ENCODE measurements around the gene PAPLN.
"Not testable (repeated sequence)": the region's sequence is repeated elsewhere in the genome, so short reads cannot be mapped to it uniquely, and the experiment has no call there.

PAPLN gene

GRCh38 chr14:73305499-73305898 lies 68.2 kb downstream of the PAPLN start:
- DNase-seq, result no peak

DNA sequence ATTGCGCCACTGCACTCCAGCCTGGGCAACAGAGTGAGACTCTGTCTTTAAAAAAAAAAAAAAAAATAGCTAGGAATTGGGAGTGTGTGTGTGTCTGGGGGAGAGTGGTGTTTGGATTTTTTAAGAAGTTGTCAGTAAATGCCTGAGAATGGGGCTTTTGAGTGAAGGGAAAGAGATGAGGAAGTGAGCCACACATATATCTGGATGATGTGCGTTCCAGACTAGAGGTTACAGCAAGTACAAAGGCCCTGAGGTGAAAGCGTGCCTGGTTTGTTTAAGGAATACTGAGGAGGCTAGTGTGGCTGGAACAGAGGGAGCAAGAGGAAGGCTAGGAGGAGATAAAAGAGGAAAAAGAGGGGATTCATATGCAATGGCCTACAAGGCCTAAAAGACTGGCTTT lies 70.0 kb downstream of the PAPLN start:
- no peak for DNase-seq

DNA sequence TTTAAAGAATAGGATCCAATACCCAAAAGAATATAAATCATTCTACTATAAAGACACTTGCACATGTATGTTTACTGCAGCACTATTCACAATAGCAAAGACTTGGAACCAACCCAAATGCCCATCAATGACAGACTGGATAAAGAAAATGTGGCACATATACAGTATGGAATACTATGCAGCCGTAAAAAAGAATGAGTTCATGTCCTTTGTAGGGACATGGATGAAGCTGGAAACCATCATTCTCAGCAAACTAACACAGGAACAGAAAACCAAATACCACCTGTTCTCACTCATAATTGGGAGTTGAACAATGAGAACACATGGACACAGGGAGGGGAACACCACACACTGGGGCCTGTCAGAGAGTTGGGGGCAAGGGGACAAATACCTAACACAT lies 71.9 kb downstream of the PAPLN start:
- not testable (repeated sequence) for DNase-seq

DNA sequence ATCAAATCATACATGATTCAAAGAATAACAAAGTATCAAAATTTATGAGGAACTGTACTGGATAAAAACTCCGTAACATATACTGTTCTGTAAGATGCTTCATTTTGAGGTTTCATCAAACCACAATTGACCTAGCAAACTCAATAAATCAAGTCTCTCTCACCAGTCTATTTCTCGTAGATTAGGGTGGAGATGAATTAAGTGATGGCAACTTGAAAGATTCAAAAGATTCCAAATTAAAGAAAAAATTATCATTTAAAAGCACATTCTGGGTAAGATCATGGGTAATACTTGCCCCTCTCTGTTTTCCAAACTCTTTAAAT lies 74.4 kb downstream of the PAPLN start:
- DNase-seq, result no peak

DNA sequence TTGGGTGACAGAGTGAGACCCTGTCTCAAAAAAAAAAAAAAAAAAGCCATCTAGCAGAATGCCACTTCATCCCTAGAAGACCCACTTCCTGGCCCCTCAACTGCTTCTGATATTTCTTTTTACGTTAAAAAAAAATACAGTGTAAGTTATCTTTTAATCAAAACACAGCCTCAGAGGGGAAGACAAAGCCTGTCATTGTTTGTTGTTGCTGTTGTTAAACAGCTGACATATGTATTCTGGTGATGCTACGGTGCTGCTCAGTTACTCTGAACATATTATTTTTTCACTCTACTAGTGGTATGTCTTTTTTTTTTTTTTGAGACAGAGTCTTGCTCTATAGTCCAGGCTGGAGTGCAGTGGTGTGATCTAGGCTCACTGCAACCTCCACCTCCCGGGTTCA lies 75.4 kb downstream of the PAPLN start:
- DNase-seq, result no peak

DNA sequence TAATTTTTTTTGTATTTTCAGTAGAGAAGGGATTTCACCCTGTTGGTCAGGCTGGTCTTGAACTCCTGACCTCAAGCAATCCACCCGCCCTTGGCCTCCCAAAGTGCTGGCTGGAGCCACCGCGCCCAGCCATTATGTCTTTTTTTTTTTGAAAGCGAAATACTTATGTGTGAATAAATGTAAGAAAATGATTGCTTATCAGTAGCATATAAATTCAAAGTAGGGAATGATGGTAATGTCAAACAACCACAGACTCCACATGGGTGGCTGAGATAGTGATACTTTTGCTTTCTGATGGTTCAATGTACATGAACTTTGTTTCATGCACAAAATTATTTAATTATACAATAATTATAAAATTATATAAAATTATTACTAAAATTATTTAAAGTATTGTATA lies 75.8 kb downstream of the PAPLN start:
- no peak for DNase-seq

DNA sequence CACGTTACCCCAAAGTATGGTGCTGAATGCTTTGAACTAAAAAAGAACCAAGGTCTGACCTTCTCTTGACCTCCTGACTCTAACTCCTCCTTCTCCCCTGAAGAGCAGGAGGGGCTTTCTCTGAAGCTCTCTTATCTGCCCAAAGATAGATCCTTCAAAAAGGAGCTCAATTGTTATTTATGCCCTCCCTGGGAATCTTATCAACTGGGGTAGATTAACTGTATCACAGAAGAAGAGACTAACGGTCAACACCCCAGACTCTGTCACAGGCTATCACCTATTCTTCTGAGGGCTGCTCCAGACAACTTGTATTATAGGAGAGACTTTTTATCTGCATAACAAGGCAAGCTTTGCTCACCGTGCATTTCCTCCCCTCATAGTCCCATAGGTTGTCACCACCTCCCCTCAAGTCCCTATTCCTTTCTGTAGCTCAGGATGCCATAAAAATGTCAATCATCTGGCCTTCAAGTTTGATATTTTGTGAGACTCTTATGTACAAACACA lies 86.6 kb downstream of the PAPLN start:
- no peak for DNase-seq

All from fibroblast of upper back skin (primary cell).